IPS-NIHi7 (cell line): ENCODE data around the gene RNF31.
A peak's percentile ranks its signal among the peaks of the same experiment; 100 is the strongest.

Experiments used
- DNase-seq: peaks from one replicate; pipeline ENCODE4 v3.0.0; 2012; ENCODE audit warnings: mixed read lengths; ENCODE audit errors: extremely low spot score

Gene RNF31

GRCh38 chr14:24159777-24160498, 12.6 kb downstream of the RNF31 start:
- DNase-seq, result no peak

GRCh38 chr14:24160499-24160849, 13.2 kb downstream of the RNF31 start:
- DNase-seq, result no peak

- DNase-seq, result peak; percentile 95
Observed at GRCh38 chr14:24160850-24161804, 13.8 kb downstream of the RNF31 start, which contains the start of gene IRF9. Gene IRF9, plus strand, starts transcription at chr14:24161265. Its CDS starts 880 bp downstream, at chr14:24162145.

- no peak for DNase-seq
Observed at GRCh38 chr14:24162093-24162492, 14.8 kb downstream of the RNF31 start.

GRCh38 chr14:24164518-24164991, 17.3 kb downstream of the RNF31 start:
- DNase-seq, result no peak

- no peak for DNase-seq
Observed at GRCh38 chr14:24165785-24166184, 18.5 kb downstream of the RNF31 start.

- DNase-seq, result no peak
Observed at GRCh38 chr14:24167469-24168114, 20.3 kb downstream of the RNF31 start.

- DNase-seq, result peak; percentile 99
Observed at GRCh38 chr14:24171422-24172260, 24.3 kb downstream of the RNF31 start, which contains the start of gene REC8. Gene REC8, plus strand, starts transcription at chr14:24172080. Its CDS starts 473 bp downstream, at chr14:24172553.

GRCh38 chr14:24172261-24172860, 25.1 kb downstream of the RNF31 start:
- DNase-seq, result no peak

GRCh38 chr14:24172871-24173281, 25.6 kb downstream of the RNF31 start:
- no peak for DNase-seq

GRCh38 chr14:24176599-24176998, 29.3 kb downstream of the RNF31 start:
- DNase-seq, result no peak

GRCh38 chr14:24177041-24177825, 29.9 kb downstream of the RNF31 start:
- no peak for DNase-seq

- DNase-seq, result no peak
Observed at GRCh38 chr14:24177891-24178290, 30.6 kb downstream of the RNF31 start.

GRCh38 chr14:24178399-24179178, 31.3 kb downstream of the RNF31 start:
- no peak for DNase-seq

- no peak for DNase-seq
Observed at GRCh38 chr14:24179294-24179960, 32.1 kb downstream of the RNF31 start.

- no peak for DNase-seq
Observed at GRCh38 chr14:24179961-24180796, 32.9 kb downstream of the RNF31 start.

- DNase-seq, result no peak
Observed at GRCh38 chr14:24181371-24182077, 34.2 kb downstream of the RNF31 start.
